ENCODE results near the gene KCNK2.

KCNK2 gene

DNA sequence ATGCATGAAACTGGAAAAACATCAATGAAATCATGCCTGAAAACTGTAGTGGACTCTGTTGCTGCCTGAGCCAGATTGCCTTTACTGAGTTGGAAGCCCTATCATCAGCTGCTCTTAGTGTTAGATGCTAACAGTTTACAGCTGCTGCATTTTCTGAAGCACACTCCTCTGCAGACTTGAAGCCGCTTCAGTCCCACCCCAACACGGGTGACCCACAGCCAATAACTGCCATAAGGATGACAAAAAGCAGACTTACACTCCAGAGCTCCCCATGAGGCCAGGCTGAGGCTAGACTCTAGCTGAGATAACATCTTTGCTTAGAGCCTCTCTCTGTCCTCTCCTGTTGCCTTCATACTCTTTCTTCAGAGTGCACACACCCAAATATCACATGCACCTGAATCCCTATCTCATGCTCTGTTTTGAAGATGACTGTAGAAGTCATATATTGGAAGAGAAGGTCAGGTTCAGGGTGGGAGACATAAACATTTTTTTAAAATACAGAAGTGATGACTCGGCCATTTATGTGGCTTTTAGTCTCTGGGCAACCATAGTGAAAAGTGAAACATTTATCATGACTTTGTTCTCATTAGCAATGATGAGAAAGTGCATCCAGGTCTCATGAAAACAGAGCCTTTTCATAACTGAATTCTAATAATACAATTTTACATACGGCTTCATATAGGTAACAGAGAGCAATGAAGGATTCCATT lies 161.0 kb downstream of the KCNK2 start:
- no peaks in the 10 kb centered on the region for H3K4me1 ChIP-seq (ENCODE audit: insufficient read depth, low read length)
- no peak for TF ChIP-seq EZH2 (IDR thresholded peaks at IDR 0.05; ENCODE audit: borderline replicate concordance, low read depth, low read length, severe bottlenecking)
- TF ChIP-seq, protein P1, sequence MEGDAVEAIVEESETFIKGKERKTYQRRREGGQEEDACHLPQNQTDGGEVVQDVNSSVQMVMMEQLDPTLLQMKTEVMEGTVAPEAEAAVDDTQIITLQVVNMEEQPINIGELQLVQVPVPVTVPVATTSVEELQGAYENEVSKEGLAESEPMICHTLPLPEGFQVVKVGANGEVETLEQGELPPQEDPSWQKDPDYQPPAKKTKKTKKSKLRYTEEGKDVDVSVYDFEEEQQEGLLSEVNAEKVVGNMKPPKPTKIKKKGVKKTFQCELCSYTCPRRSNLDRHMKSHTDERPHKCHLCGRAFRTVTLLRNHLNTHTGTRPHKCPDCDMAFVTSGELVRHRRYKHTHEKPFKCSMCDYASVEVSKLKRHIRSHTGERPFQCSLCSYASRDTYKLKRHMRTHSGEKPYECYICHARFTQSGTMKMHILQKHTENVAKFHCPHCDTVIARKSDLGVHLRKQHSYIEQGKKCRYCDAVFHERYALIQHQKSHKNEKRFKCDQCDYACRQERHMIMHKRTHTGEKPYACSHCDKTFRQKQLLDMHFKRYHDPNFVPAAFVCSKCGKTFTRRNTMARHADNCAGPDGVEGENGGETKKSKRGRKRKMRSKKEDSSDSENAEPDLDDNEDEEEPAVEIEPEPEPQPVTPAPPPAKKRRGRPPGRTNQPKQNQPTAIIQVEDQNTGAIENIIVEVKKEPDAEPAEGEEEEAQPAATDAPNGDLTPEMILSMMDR (IDR thresholded peaks at IDR 0.05; ENCODE audit: borderline replicate concordance, extremely low read depth, low read length, poor library complexity, severe bottlenecking): no peak
- H3K27me3 ChIP-seq (ENCODE audit: insufficient read depth, low read length, poor library complexity): no peaks in the 10 kb centered on the region
- ATAC-seq (ENCODE audit: insufficient read depth, low read depth) (no peak), DNase-seq (no peak)
- no peak overlapping the region for H2AFZ ChIP-seq (ENCODE audit: low read depth, low read length)
- H3K36me3 ChIP-seq (ENCODE audit: insufficient read depth, low read length): no peaks in the 10 kb centered on the region
- no peak overlapping the region for H3K4me2 ChIP-seq (ENCODE audit: insufficient read depth, low read length)
- H3K9me3 ChIP-seq (ENCODE audit: insufficient read depth, low read length, severe bottlenecking): no peaks in the 10 kb centered on the region
- no peak overlapping the region for H3K4me3 ChIP-seq (ENCODE audit: low read depth in 1 of 2, low read length in 2 of 2)
- H3K9ac ChIP-seq (ENCODE audit: low read depth, low read length): no peak overlapping the region
- no peaks in the 10 kb centered on the region for H3K79me2 ChIP-seq (ENCODE audit: insufficient read depth, low read length)
- no peak overlapping the region for H3K27ac ChIP-seq (ENCODE audit: low read length)
- no peaks in the 10 kb centered on the region for H4K20me1 ChIP-seq (ENCODE audit: insufficient read depth, low read length)

DNA sequence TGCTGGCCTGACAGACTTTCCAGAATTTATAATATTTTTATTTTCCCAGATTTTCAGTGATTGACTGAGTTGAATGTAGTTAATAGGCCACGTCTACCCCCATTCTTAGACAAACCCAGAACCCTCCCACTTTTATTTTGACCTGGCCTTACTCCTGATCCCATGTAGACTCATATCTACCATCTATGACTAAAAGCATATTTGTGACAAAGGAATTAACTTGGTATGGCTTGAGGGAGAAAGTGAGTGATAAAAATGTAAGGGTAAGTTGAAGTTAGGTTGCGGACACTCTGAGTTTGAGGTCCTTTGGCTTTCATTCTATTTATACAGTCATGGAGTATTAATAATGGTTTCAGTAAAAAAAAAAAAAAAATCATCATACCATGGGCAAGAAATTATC lies 168.4 kb downstream of the KCNK2 start:
- no peaks in the 10 kb centered on the region for H3K9me3 ChIP-seq (ENCODE audit: insufficient read depth, low read length, severe bottlenecking)
- H4K20me1 ChIP-seq (ENCODE audit: insufficient read depth, low read length): no peaks in the 10 kb centered on the region
- TF ChIP-seq EZH2 (IDR thresholded peaks at IDR 0.05; ENCODE audit: borderline replicate concordance, low read depth, low read length, severe bottlenecking): no peak
- TF ChIP-seq, protein P1 (IDR thresholded peaks at IDR 0.05; ENCODE audit: borderline replicate concordance, extremely low read depth, low read length, poor library complexity, severe bottlenecking): no peak
- no peak for ATAC-seq (ENCODE audit: insufficient read depth, low read depth)
- H3K9ac ChIP-seq (ENCODE audit: low read depth, low read length): no peak overlapping the region
- no peak overlapping the region for H3K27ac ChIP-seq (ENCODE audit: low read length)
- no peaks in the 10 kb centered on the region for H3K4me1 ChIP-seq (ENCODE audit: insufficient read depth, low read length)
- no peak overlapping the region for H2AFZ ChIP-seq (ENCODE audit: low read depth, low read length)
- H3K4me2 ChIP-seq (ENCODE audit: insufficient read depth, low read length): no peak overlapping the region
- H3K79me2 ChIP-seq (ENCODE audit: insufficient read depth, low read length): no peaks in the 10 kb centered on the region
- no peak overlapping the region for H3K4me3 ChIP-seq (ENCODE audit: low read depth in 1 of 2, low read length in 2 of 2)
- no peaks in the 10 kb centered on the region for H3K36me3 ChIP-seq (ENCODE audit: insufficient read depth, low read length)
- H3K27me3 ChIP-seq (ENCODE audit: insufficient read depth, low read length, poor library complexity): no peaks in the 10 kb centered on the region
- no peak for DNase-seq

DNA sequence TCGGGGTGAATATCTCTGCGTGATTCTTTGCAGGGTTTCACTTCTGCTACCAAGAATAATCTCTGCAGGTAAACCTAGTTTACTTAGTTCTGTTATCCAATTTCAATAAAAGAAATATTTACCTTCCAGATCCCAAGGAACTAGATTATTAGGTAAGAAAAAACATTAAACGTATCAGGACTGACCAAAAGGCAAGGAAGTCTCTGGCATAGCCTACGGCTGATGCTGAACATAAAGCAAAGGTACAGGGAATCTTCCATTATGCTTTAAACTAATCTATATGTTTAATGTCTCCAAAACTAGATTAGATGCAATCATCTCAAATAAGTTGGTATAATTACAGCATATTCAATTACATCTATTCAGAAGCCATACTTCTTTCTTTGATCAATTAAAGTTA lies 168.9 kb downstream of the KCNK2 start:
- no peak for TF ChIP-seq EZH2 (IDR thresholded peaks at IDR 0.05; ENCODE audit: borderline replicate concordance, low read depth, low read length, severe bottlenecking)
- TF ChIP-seq, protein P1 (IDR thresholded peaks at IDR 0.05; ENCODE audit: borderline replicate concordance, extremely low read depth, low read length, poor library complexity, severe bottlenecking): no peak
- H3K4me1 ChIP-seq (ENCODE audit: insufficient read depth, low read length): no peaks in the 10 kb centered on the region
- no peak overlapping the region for H3K27ac ChIP-seq (ENCODE audit: low read length)
- no peak for DNase-seq
- H4K20me1 ChIP-seq (ENCODE audit: insufficient read depth, low read length): no peaks in the 10 kb centered on the region
- no peaks in the 10 kb centered on the region for H3K36me3 ChIP-seq (ENCODE audit: insufficient read depth, low read length)
- H3K4me3 ChIP-seq (ENCODE audit: low read depth in 1 of 2, low read length in 2 of 2): no peak overlapping the region
- no peaks in the 10 kb centered on the region for H3K79me2 ChIP-seq (ENCODE audit: insufficient read depth, low read length)
- no peak for ATAC-seq (ENCODE audit: insufficient read depth, low read depth)
- no peak overlapping the region for H2AFZ ChIP-seq (ENCODE audit: low read depth, low read length)
- H3K4me2 ChIP-seq (ENCODE audit: insufficient read depth, low read length): no peak overlapping the region
- H3K9ac ChIP-seq (ENCODE audit: low read depth, low read length): no peak overlapping the region
- no peaks in the 10 kb centered on the region for H3K9me3 ChIP-seq (ENCODE audit: insufficient read depth, low read length, severe bottlenecking)
- no peaks in the 10 kb centered on the region for H3K27me3 ChIP-seq (ENCODE audit: insufficient read depth, low read length, poor library complexity)
